HL-60 (cell line): ENCODE results near the gene NINJ2.

Source experiments
- DNase-seq, 2 experiments: peaks; one replicate each; pipeline ENCODE4 v3.0.0-alpha.2; 2010 to 2020; ENCODE audit warnings: low read depth in 1 of 2, low spot score in 1 of 2
- H3K27ac ChIP-seq: fragments of 250-450 bp; sonication (Bioruptor Pico); replicated peaks from 2 replicates; pipeline ENCODE4 v1.5.1; 2020; ENCODE audit warnings: mild to moderate bottlenecking, moderate library complexity
- H3K27me3 ChIP-seq: fragments of 250-450 bp; sonication (Bioruptor Pico); 2 replicates; pipeline ENCODE4 v1.5.1; 2021; ENCODE audit warnings: mild to moderate bottlenecking, moderate library complexity; ENCODE audit not compliant: insufficient read depth, poor library complexity, severe bottlenecking
- H3K4me3 ChIP-seq: replicated peaks from 2 replicates; pipeline ENCODE4 v1.5.1; 2011; ENCODE audit warnings: mild to moderate bottlenecking, control low read depth, low read length; ENCODE audit not compliant: insufficient read depth
- GABPA ChIP-seq: IDR thresholded peaks from 2 replicates; pipeline ENCODE4 v1.6.1; 2012; ENCODE audit warnings: low read depth
- POLR2AphosphoS5 ChIP-seq: IDR thresholded peaks from 2 replicates; pipeline ENCODE4 v1.6.1; 2012; ENCODE audit warnings: low read depth
- SPI1 ChIP-seq: IDR thresholded peaks from 2 replicates; pipeline ENCODE4 v1.6.1; 2012; ENCODE audit warnings: low read depth, mild to moderate bottlenecking, borderline replicate concordance
- TF ChIP-seq, protein P1 (sequence below): IDR thresholded peaks from one replicate; pipeline ENCODE4 v1.5.1; 2011; ENCODE audit warnings: low read length, control low read depth, inconsistent platforms; ENCODE audit not compliant: insufficient read depth
- TF ChIP-seq, protein P2 (sequence below): IDR thresholded peaks from 2 replicates; pipeline ENCODE4 v1.6.1; 2012; ENCODE audit warnings: low read depth; ENCODE audit not compliant: insufficient replicate concordance

NINJ2 gene

GRCh38 chr12:586318-587071 lies 76.8 kb downstream of the NINJ2 start:
- Histone ChIP-seq H3K4me3 (no peak overlapping the region), H3K27ac (no peak overlapping the region), H3K27me3 (no peaks in the 10 kb centered on the region)
- DNase-seq: no peak
- TF ChIP-seq, protein P1, sequence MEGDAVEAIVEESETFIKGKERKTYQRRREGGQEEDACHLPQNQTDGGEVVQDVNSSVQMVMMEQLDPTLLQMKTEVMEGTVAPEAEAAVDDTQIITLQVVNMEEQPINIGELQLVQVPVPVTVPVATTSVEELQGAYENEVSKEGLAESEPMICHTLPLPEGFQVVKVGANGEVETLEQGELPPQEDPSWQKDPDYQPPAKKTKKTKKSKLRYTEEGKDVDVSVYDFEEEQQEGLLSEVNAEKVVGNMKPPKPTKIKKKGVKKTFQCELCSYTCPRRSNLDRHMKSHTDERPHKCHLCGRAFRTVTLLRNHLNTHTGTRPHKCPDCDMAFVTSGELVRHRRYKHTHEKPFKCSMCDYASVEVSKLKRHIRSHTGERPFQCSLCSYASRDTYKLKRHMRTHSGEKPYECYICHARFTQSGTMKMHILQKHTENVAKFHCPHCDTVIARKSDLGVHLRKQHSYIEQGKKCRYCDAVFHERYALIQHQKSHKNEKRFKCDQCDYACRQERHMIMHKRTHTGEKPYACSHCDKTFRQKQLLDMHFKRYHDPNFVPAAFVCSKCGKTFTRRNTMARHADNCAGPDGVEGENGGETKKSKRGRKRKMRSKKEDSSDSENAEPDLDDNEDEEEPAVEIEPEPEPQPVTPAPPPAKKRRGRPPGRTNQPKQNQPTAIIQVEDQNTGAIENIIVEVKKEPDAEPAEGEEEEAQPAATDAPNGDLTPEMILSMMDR: no peak
- no peak for TF ChIP-seq GABPA
- no peak for TF ChIP-seq SPI1
- no peak for TF ChIP-seq POLR2AphosphoS5

GRCh38 chr12:585062-586061 lies 77.9 kb downstream of the NINJ2 start:
- TF ChIP-seq, protein P1: no peak
- TF ChIP-seq POLR2AphosphoS5 (no peak), GABPA (no peak), SPI1 (no peak)
- TF ChIP-seq, protein P2, sequence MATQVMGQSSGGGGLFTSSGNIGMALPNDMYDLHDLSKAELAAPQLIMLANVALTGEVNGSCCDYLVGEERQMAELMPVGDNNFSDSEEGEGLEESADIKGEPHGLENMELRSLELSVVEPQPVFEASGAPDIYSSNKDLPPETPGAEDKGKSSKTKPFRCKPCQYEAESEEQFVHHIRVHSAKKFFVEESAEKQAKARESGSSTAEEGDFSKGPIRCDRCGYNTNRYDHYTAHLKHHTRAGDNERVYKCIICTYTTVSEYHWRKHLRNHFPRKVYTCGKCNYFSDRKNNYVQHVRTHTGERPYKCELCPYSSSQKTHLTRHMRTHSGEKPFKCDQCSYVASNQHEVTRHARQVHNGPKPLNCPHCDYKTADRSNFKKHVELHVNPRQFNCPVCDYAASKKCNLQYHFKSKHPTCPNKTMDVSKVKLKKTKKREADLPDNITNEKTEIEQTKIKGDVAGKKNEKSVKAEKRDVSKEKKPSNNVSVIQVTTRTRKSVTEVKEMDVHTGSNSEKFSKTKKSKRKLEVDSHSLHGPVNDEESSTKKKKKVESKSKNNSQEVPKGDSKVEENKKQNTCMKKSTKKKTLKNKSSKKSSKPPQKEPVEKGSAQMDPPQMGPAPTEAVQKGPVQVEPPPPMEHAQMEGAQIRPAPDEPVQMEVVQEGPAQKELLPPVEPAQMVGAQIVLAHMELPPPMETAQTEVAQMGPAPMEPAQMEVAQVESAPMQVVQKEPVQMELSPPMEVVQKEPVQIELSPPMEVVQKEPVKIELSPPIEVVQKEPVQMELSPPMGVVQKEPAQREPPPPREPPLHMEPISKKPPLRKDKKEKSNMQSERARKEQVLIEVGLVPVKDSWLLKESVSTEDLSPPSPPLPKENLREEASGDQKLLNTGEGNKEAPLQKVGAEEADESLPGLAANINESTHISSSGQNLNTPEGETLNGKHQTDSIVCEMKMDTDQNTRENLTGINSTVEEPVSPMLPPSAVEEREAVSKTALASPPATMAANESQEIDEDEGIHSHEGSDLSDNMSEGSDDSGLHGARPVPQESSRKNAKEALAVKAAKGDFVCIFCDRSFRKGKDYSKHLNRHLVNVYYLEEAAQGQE: no peak
- DNase-seq: no peak
- Histone ChIP-seq H3K4me3 (no peak overlapping the region), H3K27ac (no peak overlapping the region), H3K27me3 (no peaks in the 10 kb centered on the region)

- TF ChIP-seq GABPA (no peak), SPI1 (no peak), POLR2AphosphoS5 (no peak)
- TF ChIP-seq, protein P1: no peak
- TF ChIP-seq, protein P2: no peak
- Histone ChIP-seq H3K27me3 (no peaks in the 10 kb centered on the region), H3K4me3 (no peak overlapping the region), H3K27ac (no peak overlapping the region)
- no peak for DNase-seq
These were observed 79.9 kb downstream of the NINJ2 start for GRCh38 chr12:583251-583869.
